Neuron (in vitro differentiated cells): ENCODE results near the gene NOS1.
"Not testable (repeated sequence)": the region's sequence is repeated elsewhere in the genome, so short reads cannot be mapped to it uniquely, and the experiment has no call there.

Source experiments
- H2AFZ ChIP-seq: one replicate; pipeline ENCODE4 v1.6.1; 2013; ENCODE audit warnings: low read depth, mild to moderate bottlenecking, inconsistent platforms, low read length, moderate library complexity
- H3K27me3 ChIP-seq: one replicate; pipeline ENCODE4 v1.6.1; 2013; ENCODE audit warnings: low read length; ENCODE audit not compliant: insufficient read depth
- H3K36me3 ChIP-seq: one replicate; pipeline ENCODE4 v1.6.1; 2013; ENCODE audit warnings: low read length; ENCODE audit not compliant: insufficient read depth
- H3K4me1 ChIP-seq: one replicate; pipeline ENCODE4 v1.6.1; 2013; ENCODE audit warnings: low read length; ENCODE audit not compliant: insufficient read depth
- H3K4me3 ChIP-seq: 2 replicates; pipeline ENCODE4 v1.5.1; 2013; ENCODE audit warnings: mild to moderate bottlenecking, low read length, moderate library complexity
- H3K9me3 ChIP-seq: one replicate; pipeline ENCODE4 v1.6.1; 2013; ENCODE audit warnings: low read length

The NOS1 gene

DNA sequence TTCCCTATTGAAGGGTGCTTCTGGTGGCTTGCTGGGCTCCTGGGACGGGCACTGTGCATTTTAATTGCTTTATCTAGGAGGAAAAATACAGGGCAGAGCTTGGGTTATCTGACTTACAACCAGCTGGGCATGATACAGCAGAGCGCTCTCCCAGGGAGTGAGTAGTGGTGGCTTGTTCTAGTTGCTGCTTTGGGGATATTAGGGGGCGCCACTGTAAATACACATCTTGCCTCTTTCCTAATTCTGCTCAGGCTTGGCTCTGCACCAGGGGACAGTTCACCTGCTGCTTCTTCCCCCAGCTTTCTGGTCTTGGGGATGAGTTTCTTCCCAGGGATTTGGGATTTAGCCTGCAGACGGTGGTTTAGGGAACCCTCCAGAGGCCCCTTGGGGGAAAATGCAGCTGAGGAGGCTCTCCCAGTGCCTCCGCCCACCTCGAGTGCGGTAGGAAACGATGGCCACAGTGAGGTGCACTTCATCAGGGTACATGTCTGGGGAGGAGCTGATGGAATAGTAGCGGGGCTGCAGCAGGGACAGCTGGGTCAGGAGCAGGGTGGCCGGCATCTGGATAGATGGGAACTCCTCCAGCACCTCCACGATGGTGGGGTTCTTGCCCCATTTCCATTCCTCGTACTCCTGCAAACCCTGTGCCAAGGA is 134.3 kb downstream of the NOS1 start:
- Histone ChIP-seq H3K4me1 (no peaks in the 10 kb centered on the region), H2AFZ (no peak overlapping the region), H3K9me3 (no peaks in the 10 kb centered on the region), H3K36me3 (no peaks in the 10 kb centered on the region), H3K27me3 (no peaks in the 10 kb centered on the region), H3K4me3 (no peak overlapping the region)

DNA sequence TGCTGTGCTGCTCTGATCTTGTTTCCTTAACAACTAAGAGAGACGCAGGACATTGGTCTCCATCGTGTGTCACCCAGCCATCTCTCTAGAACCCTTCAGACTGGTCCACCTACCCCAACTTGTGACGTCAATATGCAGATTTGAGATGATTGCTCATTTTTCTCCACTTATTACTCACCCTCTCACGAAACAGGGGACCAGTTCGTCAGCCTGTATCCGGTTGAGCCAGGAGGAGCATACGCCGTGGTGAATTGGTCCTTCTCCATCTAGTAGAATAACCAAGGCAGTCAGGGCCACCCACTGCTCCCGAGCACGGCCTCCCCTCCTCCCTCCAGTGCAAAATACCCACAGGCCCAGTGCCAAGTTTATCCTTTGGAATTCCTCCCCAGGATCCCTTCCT is 134.9 kb downstream of the NOS1 start:
- Histone ChIP-seq H3K4me1 (no peaks in the 10 kb centered on the region), H2AFZ (no peak overlapping the region), H3K4me3 (no peak overlapping the region), H3K9me3 (no peaks in the 10 kb centered on the region), H3K27me3 (no peaks in the 10 kb centered on the region), H3K36me3 (no peaks in the 10 kb centered on the region)

DNA sequence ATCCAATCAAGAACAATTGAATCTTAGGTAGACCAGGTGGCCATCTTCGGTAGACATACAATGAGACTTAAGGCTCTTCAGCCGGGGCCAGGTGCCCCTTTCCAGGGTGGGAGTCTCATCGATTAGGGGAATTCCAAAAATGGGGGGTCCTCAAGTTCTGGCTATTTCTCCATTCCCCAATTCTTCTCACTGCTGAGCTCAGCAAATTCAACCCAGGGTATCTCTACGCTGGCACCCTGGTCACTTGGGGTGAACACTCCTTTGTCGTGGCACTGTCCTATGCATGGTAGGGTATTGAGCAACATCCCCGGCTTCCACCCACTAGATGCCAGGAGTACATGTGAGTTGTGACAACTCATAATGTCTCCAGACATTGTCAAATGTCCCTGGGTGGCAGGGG is 136.2 kb downstream of the NOS1 start:
- Histone ChIP-seq H3K36me3 (no peaks in the 10 kb centered on the region), H3K4me3 (no peak overlapping the region), H3K4me1 (no peaks in the 10 kb centered on the region), H3K27me3 (peaks cover 2% of the 10 kb centered on the region), H2AFZ (no peak overlapping the region), H3K9me3 (no peaks in the 10 kb centered on the region)

DNA sequence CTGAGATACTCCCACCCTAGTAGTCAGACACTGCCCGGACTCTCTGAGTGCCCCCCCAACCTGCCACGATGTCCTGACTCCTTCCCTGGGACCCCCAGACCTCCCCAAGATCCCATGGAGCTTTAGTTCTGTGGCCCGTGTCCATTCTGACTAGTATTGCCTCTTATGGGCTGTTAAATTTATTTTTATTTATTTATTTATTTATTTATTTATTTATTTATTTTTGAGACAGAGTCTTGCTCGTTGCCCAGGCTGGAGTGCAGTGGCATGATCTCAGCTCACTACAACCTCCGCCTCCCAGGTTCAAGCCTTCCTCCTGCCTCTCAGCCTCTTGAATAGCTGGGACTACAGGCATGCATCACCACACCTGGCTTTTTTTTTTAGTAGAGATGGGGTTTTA is 140.5 kb downstream of the NOS1 start:
- H2AFZ ChIP-seq, H3K9me3 ChIP-seq, H3K4me3 ChIP-seq, H3K4me1 ChIP-seq, H3K27me3 ChIP-seq, H3K36me3 ChIP-seq: not testable (repeated sequence)

DNA sequence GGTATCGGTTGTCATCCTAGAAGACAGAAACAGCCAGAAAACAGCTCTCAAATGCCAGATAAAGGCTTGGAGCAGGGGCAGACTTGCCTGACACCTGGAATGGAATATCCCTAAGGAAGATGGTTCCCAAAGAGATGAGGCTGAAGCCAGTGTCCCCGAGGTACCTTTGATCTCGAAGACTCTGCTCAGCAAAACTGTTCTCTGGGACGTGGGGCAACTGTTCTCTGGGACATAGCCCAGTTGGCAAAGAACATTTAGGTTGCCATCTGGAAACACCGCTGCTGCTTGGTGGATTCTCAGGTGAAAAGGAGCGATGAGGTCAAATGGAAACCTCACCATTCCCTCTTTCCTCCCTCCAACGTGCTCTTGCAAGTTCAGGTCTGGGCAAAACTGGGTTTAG is 143.3 kb downstream of the NOS1 start:
- Histone ChIP-seq H3K27me3 (peaks cover 7% of the 10 kb centered on the region), H3K36me3 (no peaks in the 10 kb centered on the region), H3K9me3 (no peaks in the 10 kb centered on the region), H3K4me3 (no peak overlapping the region), H2AFZ (no peak overlapping the region), H3K4me1 (no peaks in the 10 kb centered on the region)

DNA sequence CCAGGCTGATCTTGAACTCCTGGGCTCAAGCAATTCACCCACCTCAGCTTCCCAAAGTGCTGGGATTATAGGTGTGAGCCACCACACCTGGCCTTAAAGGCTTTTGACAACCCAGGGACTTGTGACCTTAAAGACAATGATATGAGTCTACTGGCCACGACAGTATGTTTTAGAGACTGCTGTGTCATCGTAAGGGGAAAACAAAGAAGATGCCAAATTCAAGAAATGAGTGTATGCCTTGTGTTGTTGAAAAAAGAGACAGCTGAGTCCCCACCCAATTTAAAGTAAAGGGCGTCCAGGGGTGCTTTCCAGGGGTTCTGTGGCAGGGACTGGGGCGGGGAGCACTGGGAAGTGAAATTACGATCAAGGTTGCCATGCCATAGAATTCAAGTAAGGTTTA is 144.7 kb downstream of the NOS1 start:
- Histone ChIP-seq H3K36me3 (no peaks in the 10 kb centered on the region), H2AFZ (no peak overlapping the region), H3K4me3 (no peak overlapping the region), H3K27me3 (peaks cover 7% of the 10 kb centered on the region), H3K4me1 (no peaks in the 10 kb centered on the region), H3K9me3 (no peaks in the 10 kb centered on the region)

DNA sequence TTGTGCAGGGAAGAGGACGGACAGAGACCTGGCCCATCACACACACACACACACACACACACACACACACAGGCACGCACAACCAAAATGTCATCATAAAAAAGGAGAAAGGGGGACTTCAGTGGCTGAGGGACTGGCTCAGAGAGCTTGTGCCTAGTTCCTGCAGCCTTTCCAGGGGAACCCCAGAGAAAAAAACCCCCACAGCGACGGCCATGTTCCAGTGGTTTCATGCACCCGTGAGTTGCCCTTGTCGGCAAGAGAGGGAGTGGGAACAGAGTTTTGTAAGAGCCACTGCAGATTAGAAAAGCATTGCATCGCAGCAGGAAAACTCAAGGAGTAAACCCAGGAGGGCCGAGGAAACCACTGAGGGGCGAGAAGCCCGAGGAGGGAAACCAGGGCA is 146.6 kb downstream of the NOS1 start:
- no peaks in the 10 kb centered on the region for H3K36me3 ChIP-seq
- peaks cover 11% of the 10 kb centered on the region for H3K27me3 ChIP-seq
- H3K9me3 ChIP-seq: no peaks in the 10 kb centered on the region

DNA sequence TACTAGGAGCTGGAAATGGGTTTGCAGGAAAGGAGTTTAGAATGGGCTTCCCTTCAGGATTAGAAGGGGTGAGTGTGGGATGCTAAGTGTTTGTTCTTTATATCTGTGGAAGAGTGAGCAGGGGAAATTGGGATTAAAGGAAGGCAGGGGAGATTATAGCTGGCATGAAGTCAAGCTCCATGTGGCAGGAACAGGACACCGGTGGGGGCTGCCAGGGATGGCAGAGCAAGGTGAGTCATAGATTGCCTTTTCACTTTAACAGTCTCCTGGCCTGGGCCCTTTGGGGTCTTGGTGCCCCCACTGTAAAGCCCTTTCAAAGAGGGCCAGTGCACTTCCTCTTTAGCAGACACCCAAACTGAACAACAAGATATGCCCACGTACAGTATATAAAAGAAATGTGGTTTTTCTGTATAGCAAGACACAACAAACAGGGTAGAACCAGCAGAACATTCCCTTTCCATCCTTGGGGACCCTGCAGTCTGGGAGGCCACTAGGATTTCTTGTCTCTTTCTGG is 148.1 kb downstream of the NOS1 start:
- Histone ChIP-seq H3K4me3 (no peak overlapping the region), H2AFZ (no peak overlapping the region), H3K9me3 (no peaks in the 10 kb centered on the region), H3K36me3 (no peaks in the 10 kb centered on the region), H3K27me3 (peaks cover 22% of the 10 kb centered on the region), H3K4me1 (no peaks in the 10 kb centered on the region)

More for the DNA sequence above, 146.6 kb downstream of the NOS1 start:
- Histone ChIP-seq H2AFZ (no peak overlapping the region), H3K4me3 (no peak overlapping the region), H3K4me1 (no peaks in the 10 kb centered on the region)

DNA sequence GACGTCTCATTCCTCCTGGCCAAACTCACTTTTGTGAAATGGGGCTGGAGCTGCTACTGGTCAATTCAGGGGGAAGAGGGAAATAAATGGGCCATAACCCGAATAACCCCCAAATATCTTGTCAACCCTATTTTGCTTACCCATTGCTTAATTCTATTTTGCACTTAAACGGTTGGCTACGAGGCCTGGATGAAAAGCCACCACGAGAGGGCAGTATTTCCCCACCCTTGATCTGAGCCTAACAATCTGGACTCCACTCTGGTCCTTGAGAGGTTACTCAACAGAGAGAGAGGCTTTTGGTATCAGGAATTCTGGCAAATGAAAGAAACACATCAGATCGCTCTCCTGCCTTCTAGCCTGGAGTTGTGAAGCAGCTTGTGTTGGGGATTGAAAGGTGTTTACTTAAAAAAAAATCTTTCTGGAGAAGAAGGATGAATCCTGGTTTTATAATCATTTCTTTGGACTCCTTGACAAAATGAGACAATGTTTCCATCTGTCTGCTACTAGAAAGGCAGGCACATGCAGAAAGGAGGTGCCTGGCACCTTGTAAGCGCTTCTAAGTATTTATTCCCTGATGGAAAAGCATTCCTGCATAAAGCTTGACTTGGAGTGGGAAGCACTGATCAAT is 148.7 kb downstream of the NOS1 start:
- H3K4me1 ChIP-seq: no peaks in the 10 kb centered on the region
- H3K4me3 ChIP-seq: no peak overlapping the region
- H3K27me3 ChIP-seq: peaks cover 25% of the 10 kb centered on the region
- no peaks in the 10 kb centered on the region for H3K9me3 ChIP-seq
- no peak overlapping the region for H2AFZ ChIP-seq
- H3K36me3 ChIP-seq: no peaks in the 10 kb centered on the region

DNA sequence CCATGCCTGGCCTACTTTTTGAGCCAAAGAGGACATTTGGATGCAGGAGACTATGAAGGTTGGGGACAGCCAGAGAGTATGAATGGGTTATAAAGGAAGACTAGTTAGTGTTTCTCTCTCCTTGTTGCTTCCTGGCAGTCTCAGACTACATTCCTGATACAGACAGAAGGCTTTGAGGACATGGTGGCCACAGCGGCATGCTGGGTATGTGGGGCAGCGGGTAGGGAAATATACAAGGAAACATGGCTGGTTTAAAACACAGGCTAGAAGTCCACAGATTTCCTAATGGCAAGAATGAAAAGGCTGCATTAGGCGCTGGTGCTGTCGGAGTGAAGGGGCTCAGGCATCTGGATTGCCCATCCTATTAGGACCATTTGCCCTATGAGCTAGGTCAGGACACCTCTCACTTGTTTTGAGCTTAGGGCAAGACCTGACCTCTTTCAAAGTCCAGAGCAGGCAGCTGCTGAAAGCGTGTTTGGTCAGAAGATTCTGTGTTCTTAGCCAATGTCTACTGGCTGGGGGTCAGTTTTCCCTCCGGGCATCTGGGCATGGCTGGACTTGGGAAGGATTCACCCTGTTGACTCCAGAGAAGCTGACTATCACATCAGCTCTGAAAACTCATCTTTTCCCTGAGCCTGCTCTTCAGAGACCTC is 151.0 kb downstream of the NOS1 start:
- H3K4me3 ChIP-seq: no peak overlapping the region
- H2AFZ ChIP-seq: no peak overlapping the region
- peaks cover 29% of the 10 kb centered on the region for H3K27me3 ChIP-seq
- H3K4me1 ChIP-seq: no peaks in the 10 kb centered on the region
- no peaks in the 10 kb centered on the region for H3K36me3 ChIP-seq
- no peaks in the 10 kb centered on the region for H3K9me3 ChIP-seq

DNA sequence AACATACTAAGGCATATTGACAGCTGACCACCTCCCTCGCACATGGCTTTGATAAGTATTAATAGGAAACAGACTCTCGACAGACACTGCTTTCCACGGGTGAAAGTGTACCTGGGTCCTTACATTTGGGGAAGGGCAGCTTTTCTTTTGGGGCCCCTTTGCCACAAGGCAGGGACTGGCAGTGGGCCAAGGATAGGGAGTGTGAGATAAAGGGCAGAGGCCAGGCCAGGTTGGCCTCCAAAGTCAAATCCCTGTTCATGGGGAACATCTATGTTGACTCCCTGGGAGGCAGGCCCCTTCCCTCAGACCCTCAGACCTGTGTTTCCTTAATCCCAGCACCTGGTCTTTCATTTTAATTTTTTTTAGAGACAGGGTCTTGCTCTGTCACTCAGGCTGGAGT is 151.8 kb downstream of the NOS1 start:
- H3K27me3 ChIP-seq: peaks cover 29% of the 10 kb centered on the region
- no peak overlapping the region for H3K4me3 ChIP-seq
- H2AFZ ChIP-seq: no peak overlapping the region
- H3K4me1 ChIP-seq: no peaks in the 10 kb centered on the region
- no peaks in the 10 kb centered on the region for H3K9me3 ChIP-seq
- no peaks in the 10 kb centered on the region for H3K36me3 ChIP-seq

DNA sequence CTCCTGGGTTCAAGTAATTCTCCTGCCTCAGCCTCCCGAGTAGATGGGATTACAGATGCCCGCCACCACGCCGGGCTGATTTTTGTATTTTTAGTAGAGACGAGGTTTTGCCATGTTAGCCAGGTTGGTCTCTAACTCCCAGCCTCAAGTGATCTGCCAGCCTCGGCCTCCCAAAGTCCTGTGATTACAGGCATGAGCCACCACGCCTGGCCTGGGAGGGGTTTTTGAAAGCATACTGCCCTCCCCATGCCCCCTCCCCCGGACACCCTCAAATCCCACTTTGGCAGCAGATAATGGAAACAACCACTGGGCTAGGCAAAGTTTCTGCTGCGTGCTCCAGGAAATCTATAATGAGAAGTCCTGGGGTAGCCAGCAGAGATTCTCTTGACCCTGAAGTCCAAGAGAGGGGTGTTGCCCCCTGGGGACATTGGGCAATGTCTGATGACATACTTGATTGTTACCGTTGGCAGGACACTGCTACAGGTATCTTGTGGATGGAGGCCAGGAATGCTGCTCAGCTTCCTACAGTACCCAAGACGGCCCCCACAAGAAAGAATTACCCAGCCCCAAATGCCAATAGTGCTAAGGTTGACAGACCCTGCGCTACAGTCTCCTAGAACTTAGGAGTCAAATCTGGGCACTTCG is 152.5 kb downstream of the NOS1 start:
- H3K4me3 ChIP-seq: no peak overlapping the region
- H3K36me3 ChIP-seq: no peaks in the 10 kb centered on the region
- H2AFZ ChIP-seq: no peak overlapping the region
- peaks cover 29% of the 10 kb centered on the region for H3K27me3 ChIP-seq
- no peaks in the 10 kb centered on the region for H3K4me1 ChIP-seq
- no peaks in the 10 kb centered on the region for H3K9me3 ChIP-seq

DNA sequence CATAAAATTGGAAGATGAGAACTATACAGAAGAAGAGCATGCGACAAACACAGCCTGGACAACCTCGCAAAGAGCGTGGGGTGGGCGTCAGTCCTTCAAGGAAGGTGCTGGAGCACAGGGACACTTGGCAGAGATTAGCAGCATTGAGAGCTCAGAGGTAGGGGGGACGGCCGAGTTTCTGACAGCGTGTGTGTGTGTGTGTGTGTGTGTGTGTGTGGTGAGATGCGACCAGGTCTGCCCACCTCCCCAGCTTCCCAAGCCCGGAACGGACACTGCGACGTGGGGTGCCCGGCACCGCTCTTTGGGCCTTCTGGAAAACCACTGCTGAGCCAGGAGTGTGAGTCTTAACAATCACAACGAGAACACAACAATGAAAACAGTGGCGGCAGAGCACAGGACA is 153.2 kb downstream of the NOS1 start:
- H3K36me3 ChIP-seq: no peaks in the 10 kb centered on the region
- no peaks in the 10 kb centered on the region for H3K9me3 ChIP-seq
- no peaks in the 10 kb centered on the region for H3K4me1 ChIP-seq
- H3K4me3 ChIP-seq: no peak overlapping the region
- no peak overlapping the region for H2AFZ ChIP-seq
- peaks cover 29% of the 10 kb centered on the region for H3K27me3 ChIP-seq
